HepG2 (cell line): ENCODE results near the gene PPP4C. TPM values are rescaled to one million over a fixed set of nuclear protein-coding genes. Genes with fewer than 3 reads are reported as not detected.

ENCODE experiments used
- EEA1 ChIP-seq: sonication (generic); formaldehyde crosslinking; IDR thresholded peaks from 2 replicates; pipeline ENCODE4 v1.5.1; 2020; ENCODE audit warnings: mild to moderate bottlenecking, missing genetic modification reagents, borderline replicate concordance
- HIVEP1 ChIP-seq: sonication (generic); formaldehyde crosslinking; IDR thresholded peaks from 2 replicates; pipeline ENCODE4 v1.4.0; 2020; ENCODE audit warnings: mild to moderate bottlenecking, missing genetic modification reagents
- IKZF4 ChIP-seq: sonication (generic); formaldehyde crosslinking; IDR thresholded peaks from 2 replicates; pipeline ENCODE4 v1.5.1; 2020; ENCODE audit warnings: borderline replicate concordance, mild to moderate bottlenecking, low read depth, missing genetic modification reagents; ENCODE audit errors: not compliant biosample characterization
- KLF16 ChIP-seq, 2 experiments: sonication (generic) in 1 of 2; formaldehyde crosslinking in 1 of 2; IDR thresholded peaks; 2 replicates each; pipeline versions ENCODE4 v1.6.1 to v1.8.0; 2016 to 2023; ENCODE audit warnings: missing genetic modification reagents in 2 of 2, missing compliant biosample characterization in 1 of 2
- NR2C2 ChIP-seq: sonication (generic); formaldehyde crosslinking; IDR thresholded peaks from 2 replicates; pipeline ENCODE4 v1.4.0; 2020; ENCODE audit warnings: missing genetic modification reagents, mild to moderate bottlenecking, moderate library complexity, borderline replicate concordance
- NR2F6 ChIP-seq, 2 experiments: IDR thresholded peaks; 2 replicates each; pipeline ENCODE4 v1.6.1; 2016; ENCODE audit warnings: antibody characterized with exemption in 1 of 2, mild to moderate bottlenecking in 1 of 2
- RAD51 ChIP-seq: fragments of 450-650 bp; IDR thresholded peaks from 2 replicates; pipeline ENCODE4 v1.6.1; 2016; ENCODE audit warnings: borderline replicate concordance
- RXRB ChIP-seq: IDR thresholded peaks from 2 replicates; pipeline ENCODE4 v1.6.1; 2016; ENCODE audit warnings: borderline replicate concordance, missing genetic modification reagents, missing compliant biosample characterization
- SAFB2 ChIP-seq: sonication (generic); formaldehyde crosslinking; IDR thresholded peaks from 2 replicates; pipeline ENCODE4 v1.5.1; 2020; ENCODE audit warnings: missing genetic modification reagents, low read depth, mild to moderate bottlenecking, borderline replicate concordance
- SOX13 ChIP-seq, 3 experiments: fragments of 450-650 bp in 1 of 3; sonication (generic) in 1 of 3; formaldehyde crosslinking in 1 of 3; IDR thresholded peaks in 2 of 3; conservative IDR thresholded peaks in 1 of 3; 2 replicates each; pipeline versions ENCODE4 v1.5.0 to v1.6.1; 2016 to 2020; ENCODE audit warnings: antibody characterized with exemption in 1 of 3, mild to moderate bottlenecking in 1 of 3, missing compliant biosample characterization in 1 of 3, missing genetic modification reagents in 1 of 3, moderate library complexity in 1 of 3
- TGIF2 ChIP-seq: IDR thresholded peaks from 2 replicates; pipeline ENCODE4 v1.6.1; 2016; ENCODE audit warnings: control low read depth, missing compliant biosample characterization
- TMF1 ChIP-seq: sonication (generic); formaldehyde crosslinking; IDR thresholded peaks from 2 replicates; pipeline ENCODE4 v1.8.1; 2022; ENCODE audit warnings: low read depth, missing genetic modification reagents
- XRCC5 ChIP-seq: fragments of 200-400 bp; formaldehyde crosslinking; optimal IDR thresholded peaks from 2 replicates; pipeline ENCODE3; 2017; ENCODE audit warnings: mild to moderate bottlenecking, low read length
- ZBTB7A ChIP-seq: sonication (generic); formaldehyde crosslinking; IDR thresholded peaks from 2 replicates; pipeline ENCODE4 v1.8.0; 2022; ENCODE audit warnings: mild to moderate bottlenecking, missing genetic modification reagents
- ZNF350 ChIP-seq: sonication (generic); formaldehyde crosslinking; IDR thresholded peaks from 2 replicates; pipeline ENCODE4 v1.4.0; 2020; ENCODE audit warnings: mild to moderate bottlenecking, low read depth, missing genetic modification reagents, borderline replicate concordance
- ZNF430 ChIP-seq: sonication (generic); formaldehyde crosslinking; IDR thresholded peaks from 2 replicates; pipeline ENCODE4 v1.9.0; 2021; ENCODE audit warnings: mild to moderate bottlenecking, missing genetic modification reagents
- ZNF468 ChIP-seq: sonication (generic); formaldehyde crosslinking; IDR thresholded peaks from 2 replicates; pipeline ENCODE4 v1.8.0; 2022; ENCODE audit warnings: mild to moderate bottlenecking, moderate library complexity, missing genetic modification reagents
- ZNF75D ChIP-seq: sonication (generic); formaldehyde crosslinking; IDR thresholded peaks from 2 replicates; pipeline ENCODE4 v1.8.1; 2023; ENCODE audit warnings: missing genetic modification reagents, mild to moderate bottlenecking, borderline replicate concordance
- ZNF768 ChIP-seq: sonication (generic); formaldehyde crosslinking; IDR thresholded peaks from 2 replicates; pipeline ENCODE4 v1.4.0; 2020; ENCODE audit warnings: missing genetic modification reagents
- polyA plus RNA-seq, 8 experiments: library from polyadenylated mRNA; depleted of rRNA in 3 of 8; stranded (reverse) in 7 of 8; unstranded in 1 of 8; fragments of >200 nt; fragmentation: Illumina TruSeq in 4 of 8; extraction: Trizol in 4 of 8; gene quantifications; 2 replicates each; pipeline versions ENCODE4 v1.2.1 to v1.2.3, GENCODE V29; 2011 to 2016; ENCODE audit warnings: low read depth in 4 of 8, missing spikeins in 1 of 8, mixed read lengths in 1 of 8; ENCODE audit not compliant: insufficient read depth in 1 of 8
- total RNA-seq, 5 experiments: library from RNA; depleted of rRNA; stranded (reverse); fragments of >200 nt; fragmentation: Illumina TruSeq; extraction: Trizol; gene quantifications; 2 replicates each; pipeline ENCODE4 v1.2.3, GENCODE V29; 2016; ENCODE audit warnings: low read depth in 1 of 5
- TF ChIP-seq, protein P1 (sequence below): sonication (generic); formaldehyde crosslinking; IDR thresholded peaks from 2 replicates; pipeline ENCODE4 v1.8.1; 2022; ENCODE audit warnings: mild to moderate bottlenecking, missing genetic modification reagents
- TF ChIP-seq, protein P2 (sequence below): sonication (generic); formaldehyde crosslinking; IDR thresholded peaks from 2 replicates; pipeline ENCODE4 v1.4.0; 2020; ENCODE audit warnings: missing genetic modification reagents
- TF ChIP-seq, protein P3 (sequence below): sonication (generic); formaldehyde crosslinking; IDR thresholded peaks from 2 replicates; pipeline ENCODE4 v1.4.0; 2020; ENCODE audit warnings: missing genetic modification reagents
- TF ChIP-seq, protein P4 (sequence below): IDR thresholded peaks from 2 replicates; pipeline ENCODE4 v1.6.1; 2016; ENCODE audit warnings: low read depth, borderline replicate concordance

PPP4C gene
- total and polyA plus RNA-seq, 2 of the 13 experiments (the other 11 are each of a cell fraction or from before 2014, with no cell fraction given): 176 to 220 TPM

DNA sequence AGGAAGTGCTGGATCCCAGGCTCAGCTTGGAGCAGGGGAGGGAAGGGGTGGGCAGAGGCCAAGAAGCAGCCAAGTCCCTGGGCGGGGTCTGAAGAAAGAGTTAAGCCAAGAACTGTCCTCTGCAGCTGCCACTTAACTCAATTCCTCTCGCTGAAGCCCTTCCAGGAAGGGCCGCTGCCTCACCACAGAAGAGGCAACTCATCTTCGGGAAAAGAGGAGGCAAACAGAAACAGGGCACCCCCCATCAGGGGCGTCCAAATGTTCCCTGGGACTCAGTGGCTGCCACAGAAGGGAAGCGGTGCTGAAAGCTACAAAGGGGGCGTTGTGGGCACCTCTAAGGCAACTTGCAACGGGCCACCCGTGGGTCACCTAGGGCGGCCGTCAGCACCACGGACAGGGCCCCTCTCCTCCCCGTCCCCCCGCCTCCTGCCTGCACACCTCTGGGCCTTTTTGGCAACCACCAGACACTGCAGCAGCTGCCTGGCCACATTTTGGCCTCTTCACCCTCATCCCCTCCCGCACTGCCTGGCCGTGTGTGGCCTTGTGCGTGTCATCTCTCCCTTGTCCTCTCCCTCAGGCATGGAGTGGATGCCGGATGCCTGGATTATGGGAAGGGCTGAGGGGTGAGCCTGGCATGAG lies 47.2 kb upstream of the PPP4C start (continued):
- no peak for TF ChIP-seq SOX13 (IDR thresholded peaks at IDR 0.05)
- TF ChIP-seq SOX13 (CRISPR knock-in tag; conservative IDR thresholded peaks at IDR 0.05 in 1 of 2, IDR thresholded peaks at IDR 0.05 in 1 of 2): 0 out of 4 replicates have a peak, but pooled peaks of 1 of the 2 experiments have one; percentile 27
- TF ChIP-seq KLF16 (CRISPR knock-in tag; IDR thresholded peaks at IDR 0.05): peak in 1 of 2 experiments; percentile 66; a peak in 2 of 4 replicates
- TF ChIP-seq NR2C2 (CRISPR knock-in tag): no peak
- peak; percentile 73; the same call in 1 of the 2 replicates for TF ChIP-seq ZNF768 (CRISPR knock-in tag)
- TF ChIP-seq, protein P1, sequence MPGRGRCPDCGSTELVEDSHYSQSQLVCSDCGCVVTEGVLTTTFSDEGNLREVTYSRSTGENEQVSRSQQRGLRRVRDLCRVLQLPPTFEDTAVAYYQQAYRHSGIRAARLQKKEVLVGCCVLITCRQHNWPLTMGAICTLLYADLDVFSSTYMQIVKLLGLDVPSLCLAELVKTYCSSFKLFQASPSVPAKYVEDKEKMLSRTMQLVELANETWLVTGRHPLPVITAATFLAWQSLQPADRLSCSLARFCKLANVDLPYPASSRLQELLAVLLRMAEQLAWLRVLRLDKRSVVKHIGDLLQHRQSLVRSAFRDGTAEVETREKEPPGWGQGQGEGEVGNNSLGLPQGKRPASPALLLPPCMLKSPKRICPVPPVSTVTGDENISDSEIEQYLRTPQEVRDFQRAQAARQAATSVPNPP (CRISPR knock-in tag): no peak
- 0 out of 2 replicates have a peak, but pooled peaks have one; percentile 19 for TF ChIP-seq ZNF75D (CRISPR knock-in tag)
- TF ChIP-seq TGIF2 (CRISPR knock-in tag): peak; percentile 44; the same call in 1 of the 2 replicates
- TF ChIP-seq HIVEP1 (CRISPR knock-in tag): no peak
- TF ChIP-seq, protein P2, sequence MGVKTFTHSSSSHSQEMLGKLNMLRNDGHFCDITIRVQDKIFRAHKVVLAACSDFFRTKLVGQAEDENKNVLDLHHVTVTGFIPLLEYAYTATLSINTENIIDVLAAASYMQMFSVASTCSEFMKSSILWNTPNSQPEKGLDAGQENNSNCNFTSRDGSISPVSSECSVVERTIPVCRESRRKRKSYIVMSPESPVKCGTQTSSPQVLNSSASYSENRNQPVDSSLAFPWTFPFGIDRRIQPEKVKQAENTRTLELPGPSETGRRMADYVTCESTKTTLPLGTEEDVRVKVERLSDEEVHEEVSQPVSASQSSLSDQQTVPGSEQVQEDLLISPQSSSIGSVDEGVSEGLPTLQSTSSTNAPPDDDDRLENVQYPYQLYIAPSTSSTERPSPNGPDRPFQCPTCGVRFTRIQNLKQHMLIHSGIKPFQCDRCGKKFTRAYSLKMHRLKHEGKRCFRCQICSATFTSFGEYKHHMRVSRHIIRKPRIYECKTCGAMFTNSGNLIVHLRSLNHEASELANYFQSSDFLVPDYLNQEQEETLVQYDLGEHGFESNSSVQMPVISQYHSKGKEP (CRISPR knock-in tag): peak; percentile 54; the same call in 1 of the 2 replicates
- no peak for TF ChIP-seq RAD51
- TF ChIP-seq TMF1 (CRISPR knock-in tag): peak; percentile 77
- TF ChIP-seq EEA1 (CRISPR knock-in tag): 0 out of 2 replicates have a peak, but pooled peaks have one; percentile 47
- TF ChIP-seq ZBTB7A (CRISPR knock-in tag): peak; percentile 13; the same call in 1 of the 2 replicates
- TF ChIP-seq ZNF430 (CRISPR knock-in tag): peak; percentile 44; the same call in 1 of the 2 replicates
- TF ChIP-seq XRCC5: peak; percentile 20
- no peak for TF ChIP-seq ZNF350 (CRISPR knock-in tag)
- TF ChIP-seq, protein P3, sequence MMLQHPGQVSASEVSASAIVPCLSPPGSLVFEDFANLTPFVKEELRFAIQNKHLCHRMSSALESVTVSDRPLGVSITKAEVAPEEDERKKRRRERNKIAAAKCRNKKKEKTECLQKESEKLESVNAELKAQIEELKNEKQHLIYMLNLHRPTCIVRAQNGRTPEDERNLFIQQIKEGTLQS (CRISPR knock-in tag): 0 out of 2 replicates have a peak, but pooled peaks have one; percentile 39
- no peak for TF ChIP-seq ZNF468
- TF ChIP-seq NR2F6 (IDR thresholded peaks at IDR 0.05): no peak
- TF ChIP-seq NR2F6 (CRISPR knock-in tag; IDR thresholded peaks at IDR 0.05): peak; percentile 11; the same call in 1 of the 2 replicates
- no peak for TF ChIP-seq IKZF4 (CRISPR knock-in tag)
- 0 out of 2 replicates have a peak, but pooled peaks have one; percentile 30 for TF ChIP-seq RXRB (CRISPR knock-in tag)
- TF ChIP-seq, protein P4, sequence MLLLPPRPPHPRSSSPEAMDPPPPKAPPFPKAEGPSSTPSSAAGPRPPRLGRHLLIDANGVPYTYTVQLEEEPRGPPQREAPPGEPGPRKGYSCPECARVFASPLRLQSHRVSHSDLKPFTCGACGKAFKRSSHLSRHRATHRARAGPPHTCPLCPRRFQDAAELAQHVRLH (CRISPR knock-in tag): peak; percentile 43; the same call in 1 of the 2 replicates
- TF ChIP-seq SAFB2 (CRISPR knock-in tag): 0 out of 2 replicates have a peak, but pooled peaks have one; percentile 59
